ENCODE measurements around the gene ACAP1.
"Not testable (repeated sequence)": the region's sequence is repeated elsewhere in the genome, so short reads cannot be mapped to it uniquely, and the experiment has no call there.

The ACAP1 gene

GRCh38 chr17:7329997-7330637, 6.2 kb upstream of the ACAP1 start:
- DNase-seq (ENCODE audit: low read depth), result no peak

- no peak for DNase-seq (ENCODE audit: low read depth)
These were observed 5.7 kb upstream of the ACAP1 start for GRCh38 chr17:7330638-7331015.

GRCh38 chr17:7332111-7332510, 4.2 kb upstream of the ACAP1 start:
- no peak for DNase-seq (ENCODE audit: low read depth)

DNA sequence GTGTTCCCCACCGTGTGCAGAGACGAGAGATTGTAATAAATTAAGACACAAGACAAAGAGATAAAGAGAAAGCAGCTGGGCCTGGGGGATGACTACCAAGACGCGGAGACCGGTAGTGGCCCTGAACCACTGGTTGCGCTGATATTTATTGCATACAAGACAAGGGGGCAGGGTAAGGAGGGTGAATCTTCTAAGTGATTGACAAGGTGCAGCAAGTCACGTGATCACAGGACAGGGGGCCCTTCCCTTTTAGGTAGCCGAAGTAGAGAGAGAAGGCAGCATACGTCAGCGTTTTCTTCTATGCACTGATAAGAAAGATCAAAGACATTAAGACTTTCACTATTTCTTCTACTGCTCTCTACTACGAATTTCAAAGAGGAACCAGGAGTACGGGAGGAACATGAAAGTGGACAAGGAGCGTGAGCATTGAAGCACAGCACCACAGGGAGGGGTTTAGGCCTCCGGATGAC, 3.7 kb upstream of the ACAP1 start:
- not testable (repeated sequence) for DNase-seq (ENCODE audit: low read depth)

DNA sequence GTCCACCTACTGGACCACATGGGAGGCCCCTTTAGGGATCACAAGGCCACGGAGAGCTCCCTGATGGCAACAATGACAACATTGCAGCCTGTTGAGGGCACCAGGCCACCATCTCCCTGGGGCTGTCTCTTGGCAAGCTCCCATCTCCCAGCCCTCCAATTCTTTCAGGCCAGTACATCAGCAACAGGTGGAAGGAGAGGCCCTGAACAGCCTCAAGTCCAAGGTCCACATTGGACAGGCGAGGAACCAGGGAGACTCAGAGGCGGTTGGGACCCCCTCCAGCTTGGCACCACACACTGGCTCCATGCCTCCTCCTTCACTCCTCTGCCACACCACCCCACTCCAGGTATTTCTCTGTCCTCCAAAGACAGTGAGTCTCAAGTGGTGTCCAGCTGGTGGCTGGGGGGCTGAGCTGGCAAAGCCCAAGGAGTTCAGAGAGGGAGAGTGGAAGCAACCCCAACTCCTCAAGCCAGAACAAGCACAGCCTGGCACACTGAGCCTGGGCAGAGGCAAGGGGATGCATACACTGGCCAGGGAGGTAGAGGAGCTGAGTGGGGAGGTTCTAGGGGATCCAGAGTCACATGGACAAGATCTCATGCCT, 1.3 kb upstream of the ACAP1 start:
- DNase-seq (ENCODE audit: low read depth), result no peak

GRCh38 chr17:7335765-7336164, 564 bp upstream of the ACAP1 start:
- not testable (repeated sequence) for DNase-seq (ENCODE audit: low read depth)

DNA sequence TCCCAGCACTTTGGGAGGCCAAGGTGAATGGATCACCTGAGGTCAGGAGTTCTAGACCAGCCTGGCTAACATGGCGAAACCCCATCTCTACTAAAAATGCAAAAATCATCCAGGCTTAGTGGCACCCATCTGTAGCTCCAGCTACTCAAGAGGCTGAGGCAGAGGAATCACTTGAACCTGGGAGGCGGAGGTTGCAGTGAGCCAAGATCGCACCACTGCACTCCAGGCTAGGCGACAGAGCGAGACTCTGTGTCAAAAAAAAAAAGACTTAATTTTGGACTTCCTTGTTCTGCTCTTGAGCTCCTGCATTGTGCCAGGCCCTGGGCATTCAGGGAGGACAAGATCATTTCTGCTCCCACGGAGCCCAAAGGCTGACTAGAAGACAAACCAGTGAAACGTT, 1.3 kb downstream of the ACAP1 start:
- not testable (repeated sequence) for DNase-seq (ENCODE audit: low read depth)

- DNase-seq (ENCODE audit: low read depth), result no peak
These were observed 3.9 kb downstream of the ACAP1 start for GRCh38 chr17:7340179-7340578.

DNA sequence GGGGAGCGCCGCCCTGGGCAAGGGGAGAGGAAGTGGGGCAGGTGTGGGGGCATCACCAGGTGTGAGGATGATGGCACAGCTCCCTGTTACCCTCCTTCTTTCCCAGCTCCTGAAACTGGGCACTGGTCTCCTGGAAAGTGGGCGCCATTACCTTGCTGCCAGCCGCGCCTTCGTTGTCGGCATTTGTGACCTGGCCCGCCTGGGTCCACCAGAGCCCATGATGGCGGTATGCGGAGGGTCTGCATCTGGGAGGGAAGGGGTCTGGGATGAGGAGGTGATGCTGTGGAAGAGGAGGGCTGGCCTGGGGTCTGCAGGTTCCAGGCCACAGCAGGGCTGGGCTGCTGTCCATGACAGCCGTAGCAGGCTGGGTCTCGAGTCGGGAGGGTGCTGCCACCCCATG, 5.5 kb downstream of the ACAP1 start:
- DNase-seq (ENCODE audit: low read depth), result no peak

GRCh38 chr17:7343250-7343649, 6.9 kb downstream of the ACAP1 start:
- no peak for DNase-seq (ENCODE audit: low read depth)

DNA sequence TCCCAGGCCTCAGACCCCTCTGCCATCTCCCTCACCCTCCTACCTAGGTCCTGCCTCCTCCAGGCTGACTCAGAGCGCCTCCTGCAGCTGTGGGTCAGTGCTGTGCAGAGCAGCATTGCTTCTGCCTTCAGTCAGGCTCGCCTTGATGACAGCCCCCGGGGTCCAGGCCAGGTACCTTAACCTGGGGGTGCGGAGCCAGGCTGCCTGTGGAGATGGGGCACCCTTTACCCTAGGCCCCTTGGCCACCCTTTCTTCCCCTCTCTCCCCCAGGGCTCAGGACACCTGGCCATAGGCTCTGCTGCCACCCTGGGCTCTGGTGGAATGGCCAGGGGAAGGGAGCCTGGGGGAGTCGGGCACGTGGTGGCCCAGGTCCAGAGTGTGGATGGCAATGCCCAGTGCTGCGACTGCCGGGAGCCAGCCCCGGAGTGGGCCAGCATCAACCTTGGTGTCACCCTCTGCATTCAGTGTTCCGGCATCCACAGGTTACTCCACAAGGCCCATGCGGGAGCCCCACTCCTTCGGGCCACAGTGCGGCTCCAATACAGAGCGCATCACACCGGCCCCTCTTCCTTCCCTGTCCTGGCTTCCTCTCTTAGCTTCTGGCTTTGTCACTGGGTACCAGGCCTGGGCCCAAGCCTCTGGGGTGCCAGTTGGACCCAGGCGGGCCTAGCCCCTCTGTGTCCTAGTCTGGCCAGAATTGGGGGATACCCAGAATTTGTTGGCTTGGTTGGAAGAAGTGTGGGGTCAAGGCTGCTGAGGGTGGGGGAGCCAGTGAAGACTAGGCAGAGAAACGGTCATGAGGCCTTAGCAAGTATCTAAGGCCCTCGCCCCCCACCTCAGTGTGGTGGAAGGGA, 10.7 kb downstream of the ACAP1 start:
- DNase-seq (ENCODE audit: low read depth), result no peak

DNA sequence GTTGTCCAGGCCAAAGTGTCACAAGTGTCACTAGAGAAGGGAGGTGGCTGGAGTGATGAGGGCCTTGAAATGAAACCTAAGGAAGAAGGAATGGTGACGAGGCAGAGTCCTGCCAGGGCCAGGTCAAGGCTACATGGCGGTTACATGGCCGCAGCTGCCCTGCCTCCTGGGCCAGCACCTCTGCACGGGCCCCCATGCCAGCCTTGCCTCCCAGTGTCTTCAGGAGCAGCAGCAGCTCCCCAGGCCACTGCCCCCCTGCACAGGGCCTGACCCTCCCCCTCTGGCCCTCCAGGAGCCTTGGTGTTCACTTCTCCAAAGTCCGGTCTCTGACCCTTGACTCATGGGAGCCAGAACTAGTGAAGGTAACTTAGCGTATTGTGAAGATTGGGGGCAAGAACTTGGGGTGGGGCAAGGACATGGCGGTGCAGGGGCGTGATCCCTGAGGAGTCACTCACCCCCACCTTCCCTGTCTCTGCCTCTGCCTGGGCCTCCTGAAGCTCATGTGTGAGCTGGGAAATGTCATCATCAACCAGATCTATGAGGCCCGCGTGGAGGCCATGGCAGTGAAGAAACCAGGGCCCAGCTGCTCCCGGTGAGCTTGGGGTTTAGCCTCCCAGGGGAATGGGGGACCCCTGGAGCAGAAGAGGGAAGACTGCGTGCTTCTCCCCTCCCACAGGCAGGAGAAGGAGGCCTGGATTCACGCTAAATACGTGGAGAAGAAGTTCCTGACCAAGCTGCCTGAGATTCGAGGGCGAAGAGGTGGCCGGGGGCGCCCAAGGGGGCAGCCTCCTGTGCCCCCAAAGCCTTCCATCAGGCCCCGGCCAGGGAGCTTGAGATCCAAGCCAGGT, 11.5 kb downstream of the ACAP1 start:
- no peak for DNase-seq (ENCODE audit: low read depth)

- no peak for DNase-seq (ENCODE audit: low read depth)
These were observed 12.3 kb downstream of the ACAP1 start for GRCh38 chr17:7348478-7349242.

- DNase-seq (ENCODE audit: low read depth), result peak; percentile 88
These were observed 15.6 kb downstream of the ACAP1 start, which contains the start of gene KCTD11 for GRCh38 chr17:7351665-7352502. KCTD11 (plus strand) TSS chr17:7352162.

- no peak for DNase-seq (ENCODE audit: low read depth)
These were observed 16.2 kb downstream of the ACAP1 start for GRCh38 chr17:7352503-7352889.

DNA sequence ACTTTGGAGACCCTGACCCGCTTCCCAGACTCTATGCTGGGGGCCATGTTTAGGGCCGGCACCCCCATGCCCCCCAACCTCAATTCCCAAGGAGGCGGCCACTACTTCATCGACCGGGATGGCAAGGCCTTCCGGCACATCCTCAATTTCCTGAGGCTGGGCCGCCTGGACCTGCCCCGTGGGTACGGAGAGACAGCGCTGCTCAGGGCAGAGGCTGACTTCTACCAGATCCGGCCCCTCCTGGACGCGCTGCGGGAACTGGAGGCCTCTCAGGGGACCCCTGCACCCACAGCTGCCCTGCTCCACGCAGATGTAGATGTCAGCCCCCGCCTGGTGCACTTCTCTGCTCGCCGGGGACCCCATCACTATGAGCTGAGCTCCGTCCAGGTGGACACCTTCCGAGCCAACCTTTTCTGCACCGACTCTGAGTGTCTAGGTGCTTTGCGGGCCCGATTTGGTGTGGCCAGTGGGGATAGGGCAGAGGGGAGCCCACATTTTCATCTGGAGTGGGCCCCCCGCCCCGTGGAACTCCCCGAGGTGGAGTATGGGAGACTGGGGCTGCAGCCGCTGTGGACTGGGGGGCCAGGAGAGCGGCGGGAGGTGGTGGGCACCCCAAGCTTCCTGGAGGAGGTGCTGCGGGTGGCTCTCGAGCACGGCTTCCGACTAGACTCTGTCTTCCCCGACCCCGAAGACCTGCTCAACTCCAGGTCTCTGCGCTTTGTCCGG, 16.7 kb downstream of the ACAP1 start:
- DNase-seq (ENCODE audit: low read depth), result no peak

GRCh38 chr17:7354262-7354843, 18.0 kb downstream of the ACAP1 start:
- DNase-seq (ENCODE audit: low read depth), result no peak

GRCh38 chr17:7355053-7355452, 18.7 kb downstream of the ACAP1 start, which contains the start of gene TMEM95:
TMEM95 (plus strand) TSS chr17:7355156; CDS start chr17:7355205, 49 bp downstream.
- no peak for DNase-seq (ENCODE audit: low read depth)

DNA sequence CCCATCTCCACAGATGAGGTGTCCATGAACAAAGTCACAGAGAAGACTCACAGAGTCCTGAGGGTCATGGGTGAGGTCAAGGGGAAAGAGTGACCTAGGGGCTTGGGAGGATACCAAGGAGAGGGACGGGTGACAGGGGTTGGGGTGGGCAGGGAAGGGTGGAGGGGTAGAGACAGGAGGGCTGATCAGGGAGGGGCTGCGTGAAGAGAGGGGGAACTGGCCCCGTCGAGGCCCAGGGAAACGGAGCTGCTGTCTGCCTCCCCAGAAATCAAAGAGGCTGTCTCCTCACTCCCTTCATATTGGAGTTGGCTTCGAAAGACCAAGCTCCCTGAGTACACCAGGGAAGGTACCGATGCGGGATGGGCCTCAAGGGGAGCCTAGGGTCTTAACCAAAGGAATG, 19.2 kb downstream of the ACAP1 start:
- DNase-seq (ENCODE audit: low read depth), result no peak

All from GM04504 (cell line).